Fibroblast of villous mesenchyme (primary cell): ENCODE measurements around the gene ELAVL4. TPM values are rescaled to one million over a fixed set of nuclear protein-coding genes. Genes with fewer than 3 reads are reported as not detected.

Experiments
- DNase-seq: peaks from one replicate; pipeline ENCODE4 v3.0.0-alpha.2; 2010; ENCODE audit warnings: low read depth
- H3K4me3 ChIP-seq: 2 replicates; pipeline ENCODE4 v1.5.1; 2011; ENCODE audit warnings: low read depth, mild to moderate bottlenecking, low read length
- total RNA-seq: library from RNA; depleted of rRNA; stranded (reverse); fragments of >200 nt; gene quantifications from 2 replicates; pipeline ENCODE4 v1.2.3, GENCODE V29; 2012
- TF ChIP-seq, protein P1 (sequence below): IDR thresholded peaks from 2 replicates; pipeline ENCODE4 v1.5.1; 2012; ENCODE audit warnings: low read depth, mild to moderate bottlenecking, low read length; ENCODE audit not compliant: insufficient read depth

ELAVL4 gene
- total RNA-seq, 1 donor = not detected

- DNase-seq = no peak
- no peak overlapping the region for H3K4me3 ChIP-seq
- TF ChIP-seq, protein P1, sequence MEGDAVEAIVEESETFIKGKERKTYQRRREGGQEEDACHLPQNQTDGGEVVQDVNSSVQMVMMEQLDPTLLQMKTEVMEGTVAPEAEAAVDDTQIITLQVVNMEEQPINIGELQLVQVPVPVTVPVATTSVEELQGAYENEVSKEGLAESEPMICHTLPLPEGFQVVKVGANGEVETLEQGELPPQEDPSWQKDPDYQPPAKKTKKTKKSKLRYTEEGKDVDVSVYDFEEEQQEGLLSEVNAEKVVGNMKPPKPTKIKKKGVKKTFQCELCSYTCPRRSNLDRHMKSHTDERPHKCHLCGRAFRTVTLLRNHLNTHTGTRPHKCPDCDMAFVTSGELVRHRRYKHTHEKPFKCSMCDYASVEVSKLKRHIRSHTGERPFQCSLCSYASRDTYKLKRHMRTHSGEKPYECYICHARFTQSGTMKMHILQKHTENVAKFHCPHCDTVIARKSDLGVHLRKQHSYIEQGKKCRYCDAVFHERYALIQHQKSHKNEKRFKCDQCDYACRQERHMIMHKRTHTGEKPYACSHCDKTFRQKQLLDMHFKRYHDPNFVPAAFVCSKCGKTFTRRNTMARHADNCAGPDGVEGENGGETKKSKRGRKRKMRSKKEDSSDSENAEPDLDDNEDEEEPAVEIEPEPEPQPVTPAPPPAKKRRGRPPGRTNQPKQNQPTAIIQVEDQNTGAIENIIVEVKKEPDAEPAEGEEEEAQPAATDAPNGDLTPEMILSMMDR = no peak
Measured at GRCh38 chr1:50209749-50210148, 101.0 kb downstream of the ELAVL4 start.

DNA sequence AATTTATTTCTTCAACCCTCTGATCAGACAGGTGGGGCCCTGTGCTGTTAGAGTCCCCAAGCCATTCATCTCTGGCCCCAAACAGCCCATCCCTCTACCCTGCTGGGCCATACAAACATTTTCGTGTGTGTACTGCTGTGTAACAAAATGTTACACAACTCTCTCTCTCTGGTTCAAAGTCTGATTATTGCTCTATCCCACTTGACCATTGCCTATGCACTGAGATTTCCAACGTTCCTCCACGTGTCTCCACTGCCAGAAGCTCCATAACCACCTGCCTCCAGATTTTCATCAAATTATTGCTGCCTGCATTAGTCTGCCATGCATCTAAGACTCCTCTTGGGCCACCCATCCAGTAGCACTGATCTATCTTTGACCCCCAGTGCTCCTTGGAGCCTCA, 104.8 kb downstream of the ELAVL4 start:
- DNase-seq = no peak
- H3K4me3 ChIP-seq = no peak overlapping the region
- TF ChIP-seq, protein P1 = no peak

DNA sequence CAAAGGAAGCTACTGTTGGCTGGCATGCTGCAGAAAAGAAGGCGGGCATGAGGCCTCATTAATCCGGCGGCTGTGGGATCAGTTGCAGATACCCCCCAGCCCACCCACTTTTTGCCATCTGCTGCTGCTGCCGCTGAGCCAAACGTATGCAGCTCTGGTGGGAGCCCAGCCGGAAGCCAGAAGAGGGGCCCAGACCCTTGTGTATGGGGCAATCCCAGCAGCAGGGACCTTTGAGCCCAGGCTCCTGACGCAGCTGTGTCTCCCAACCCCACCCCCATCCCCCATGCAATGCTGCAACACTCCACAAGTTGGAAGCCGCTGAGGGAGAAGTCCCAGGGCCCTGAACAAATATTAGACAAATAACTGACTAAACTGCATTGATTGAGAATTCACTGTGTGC, 106.0 kb downstream of the ELAVL4 start:
- TF ChIP-seq, protein P1 = no peak
- H3K4me3 ChIP-seq = no peak overlapping the region
- no peak for DNase-seq

GRCh38 chr1:50218344-50219120, 109.8 kb downstream of the ELAVL4 start:
- no peak for DNase-seq
- TF ChIP-seq, protein P1 = no peak

DNA sequence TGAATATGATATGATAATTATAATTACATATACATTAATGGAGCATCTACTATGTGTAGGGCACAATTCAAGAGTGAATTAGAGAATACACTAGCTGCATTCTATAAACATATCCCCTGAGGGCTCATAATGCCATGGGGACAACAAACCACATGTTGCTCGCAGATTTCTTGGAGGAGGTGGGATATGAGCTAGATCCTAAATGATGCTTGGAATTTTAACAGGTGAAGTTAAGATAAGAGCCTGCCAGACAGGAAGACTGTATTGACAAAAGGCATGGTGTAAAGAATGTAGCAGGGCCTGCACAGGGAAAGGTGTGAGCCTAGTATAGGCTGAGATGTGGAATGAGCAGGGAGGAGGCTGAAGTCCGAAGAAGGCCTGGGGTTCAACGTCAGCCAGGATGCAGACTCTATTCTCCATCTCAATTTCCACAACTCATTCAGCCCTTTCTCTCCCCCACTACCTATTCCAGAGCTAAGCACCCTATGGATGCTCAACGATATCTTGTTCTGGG, 120.2 kb downstream of the ELAVL4 start:
- no peak overlapping the region for H3K4me3 ChIP-seq
- TF ChIP-seq, protein P1 = no peak
- DNase-seq = no peak

More at GRCh38 chr1:50218344-50219120, 109.8 kb downstream of the ELAVL4 start:
- H3K4me3 ChIP-seq = no peak overlapping the region

DNA sequence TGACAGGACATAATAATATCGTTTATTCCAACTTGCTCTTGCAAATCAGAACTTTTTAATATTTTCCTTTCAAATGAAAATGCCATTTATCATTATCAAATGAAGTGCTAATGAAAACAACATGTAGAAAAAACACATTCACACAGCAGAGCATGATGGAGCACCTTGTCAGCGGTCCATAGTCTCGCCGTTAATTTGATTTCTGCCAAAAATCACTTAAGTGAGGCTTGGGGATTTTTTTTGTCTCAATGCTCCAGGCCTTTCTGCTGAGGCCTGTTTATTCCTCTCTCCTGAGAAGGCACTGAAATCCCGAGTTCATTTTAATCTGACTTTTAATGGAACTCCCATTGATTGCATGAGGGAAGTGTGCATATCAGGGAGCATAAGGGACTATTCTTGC, 122.5 kb downstream of the ELAVL4 start:
- DNase-seq = no peak
- H3K4me3 ChIP-seq = no peak overlapping the region
- TF ChIP-seq, protein P1 = no peak
